Measurements from ENCODE around the gene FAAP20. TPM values are rescaled to one million over a fixed set of nuclear protein-coding genes. Genes with fewer than 3 reads are reported as not detected.

The FAAP20 gene
- total and polyA plus RNA-seq, 2 experiments from 2014 or later: 130 to 188 TPM

DNA sequence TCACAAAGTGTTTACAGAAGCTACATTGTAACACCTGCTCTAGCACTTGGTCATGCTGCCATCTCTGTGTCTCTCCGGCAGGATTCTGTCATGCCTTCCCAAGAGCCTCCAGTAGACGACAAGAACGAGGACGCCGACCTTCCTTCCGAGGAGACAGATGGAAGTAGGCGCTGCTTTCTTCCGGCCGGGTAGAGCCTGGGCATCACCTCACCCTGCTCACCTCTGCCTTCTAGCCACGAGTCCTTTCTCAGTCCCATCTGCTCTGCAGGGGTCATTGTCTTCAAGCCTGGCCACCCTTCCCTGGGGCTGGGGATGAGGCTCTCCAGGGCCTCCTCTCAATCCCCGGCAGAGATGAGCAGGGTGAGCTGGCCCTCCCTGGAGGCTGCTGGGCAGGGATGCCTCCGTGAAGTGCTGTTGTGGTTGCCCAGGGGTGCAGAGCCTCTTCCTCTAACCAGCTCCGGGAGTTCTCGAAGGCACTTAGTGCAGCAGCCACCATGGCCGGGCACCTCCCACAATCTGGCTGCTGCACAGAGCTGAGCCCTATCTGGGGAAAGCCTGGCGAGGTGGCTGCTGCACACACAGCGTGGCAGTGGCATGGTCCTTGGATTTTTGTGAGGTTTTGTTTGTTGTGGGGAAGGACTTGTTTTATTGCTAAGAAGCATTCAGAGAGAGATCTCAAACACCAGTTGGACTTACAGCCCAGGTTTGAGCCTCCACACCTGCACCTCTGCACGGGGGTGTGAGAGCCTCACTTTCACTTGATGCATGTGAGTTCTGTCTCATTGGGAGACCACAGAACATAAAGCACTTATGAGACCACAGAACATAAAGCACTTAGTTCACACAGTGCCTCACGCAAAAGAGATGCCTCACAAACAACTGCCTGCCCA lies 48.4 kb downstream of the FAAP20 start:
- Histone ChIP-seq H3K4me3 (no peak overlapping the region), H3K4me1 (ENCODE audit: low read depth) (no peaks in the 10 kb centered on the region), H3K9me3 (ENCODE audit: low read depth) (no peaks in the 10 kb centered on the region), H3K27me3 (no peaks in the 10 kb centered on the region), H3K27ac (no peak overlapping the region), H3K36me3 (no peaks in the 10 kb centered on the region)
- TF ChIP-seq, protein P1, sequence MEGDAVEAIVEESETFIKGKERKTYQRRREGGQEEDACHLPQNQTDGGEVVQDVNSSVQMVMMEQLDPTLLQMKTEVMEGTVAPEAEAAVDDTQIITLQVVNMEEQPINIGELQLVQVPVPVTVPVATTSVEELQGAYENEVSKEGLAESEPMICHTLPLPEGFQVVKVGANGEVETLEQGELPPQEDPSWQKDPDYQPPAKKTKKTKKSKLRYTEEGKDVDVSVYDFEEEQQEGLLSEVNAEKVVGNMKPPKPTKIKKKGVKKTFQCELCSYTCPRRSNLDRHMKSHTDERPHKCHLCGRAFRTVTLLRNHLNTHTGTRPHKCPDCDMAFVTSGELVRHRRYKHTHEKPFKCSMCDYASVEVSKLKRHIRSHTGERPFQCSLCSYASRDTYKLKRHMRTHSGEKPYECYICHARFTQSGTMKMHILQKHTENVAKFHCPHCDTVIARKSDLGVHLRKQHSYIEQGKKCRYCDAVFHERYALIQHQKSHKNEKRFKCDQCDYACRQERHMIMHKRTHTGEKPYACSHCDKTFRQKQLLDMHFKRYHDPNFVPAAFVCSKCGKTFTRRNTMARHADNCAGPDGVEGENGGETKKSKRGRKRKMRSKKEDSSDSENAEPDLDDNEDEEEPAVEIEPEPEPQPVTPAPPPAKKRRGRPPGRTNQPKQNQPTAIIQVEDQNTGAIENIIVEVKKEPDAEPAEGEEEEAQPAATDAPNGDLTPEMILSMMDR (IDR thresholded peaks at IDR 0.05; ENCODE audit: low read depth, low read length): no peak
- no peak for DNase-seq (ENCODE audit: low read depth in 1 of 2, low spot score in 1 of 2)

DNA sequence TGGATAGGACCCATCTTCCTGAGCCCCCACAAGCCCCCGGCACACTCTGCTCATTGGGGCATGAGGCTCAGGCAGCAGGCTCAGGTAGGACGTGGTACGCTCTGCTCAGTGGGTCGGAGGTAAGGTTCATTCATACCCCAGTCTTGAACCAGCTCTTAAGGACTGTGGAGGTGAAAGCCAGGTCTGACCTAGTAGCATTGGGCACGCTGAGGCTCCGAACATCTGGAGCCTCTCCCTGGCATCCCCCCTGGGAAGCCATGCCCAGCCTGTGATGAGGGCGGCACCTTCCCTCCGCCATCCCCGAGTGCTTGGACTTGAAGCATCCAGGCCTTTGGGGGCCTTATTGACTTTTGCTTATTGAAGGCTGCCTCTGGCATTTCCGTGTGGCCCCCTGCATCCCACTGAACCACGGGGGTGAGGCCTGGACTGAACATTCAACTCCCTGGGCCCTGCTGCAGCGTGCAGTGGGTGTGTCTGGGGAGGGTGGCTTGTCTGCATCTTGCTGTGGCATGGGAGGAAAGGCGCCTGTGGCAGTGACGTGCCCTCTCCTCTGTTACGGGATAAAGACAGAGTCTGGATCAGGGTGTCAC lies 50.0 kb downstream of the FAAP20 start:
- no peak for DNase-seq (ENCODE audit: low read depth in 1 of 2, low spot score in 1 of 2)
- no peaks in the 10 kb centered on the region for H3K36me3 ChIP-seq
- H3K4me3 ChIP-seq: no peak overlapping the region
- TF ChIP-seq, protein P1 (IDR thresholded peaks at IDR 0.05; ENCODE audit: low read depth, low read length): no peak
- H3K4me1 ChIP-seq (ENCODE audit: low read depth): no peaks in the 10 kb centered on the region
- no peaks in the 10 kb centered on the region for H3K27me3 ChIP-seq
- H3K27ac ChIP-seq: no peak overlapping the region
- no peaks in the 10 kb centered on the region for H3K9me3 ChIP-seq (ENCODE audit: low read depth)

DNA sequence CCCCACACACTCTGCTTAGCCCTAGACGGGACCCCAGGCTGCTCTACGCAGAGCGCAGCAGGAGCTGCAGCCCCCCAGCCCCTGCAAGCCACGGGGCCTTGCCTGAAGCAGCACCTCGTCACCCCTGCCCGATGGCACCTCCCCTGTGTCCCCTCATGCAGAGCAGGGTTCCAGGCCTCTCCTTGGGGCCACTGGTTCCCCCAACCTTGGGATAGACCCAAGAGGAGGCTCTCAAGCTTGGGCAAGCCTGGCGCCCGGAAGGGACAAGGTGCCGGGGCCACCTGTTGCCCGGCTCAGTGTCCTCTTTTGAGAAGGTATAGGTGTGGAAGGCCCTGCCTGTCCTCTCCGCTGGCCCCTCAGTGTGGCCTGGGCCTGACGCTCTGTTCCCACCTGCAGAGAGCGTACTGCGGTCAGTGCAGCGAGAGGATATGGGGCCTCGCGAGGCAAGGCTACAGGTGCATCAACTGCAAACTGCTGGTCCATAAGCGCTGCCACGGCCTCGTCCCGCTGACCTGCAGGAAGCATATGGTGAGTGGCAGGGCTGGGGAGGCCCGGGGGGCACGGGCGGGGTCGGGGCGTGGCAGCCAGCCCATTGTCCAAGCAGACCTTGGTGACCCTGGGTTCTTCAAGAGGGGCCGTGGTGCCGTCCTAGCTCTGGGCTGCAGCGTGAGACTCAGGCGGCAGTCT lies 50.6 kb downstream of the FAAP20 start:
- H3K9me3 ChIP-seq (ENCODE audit: low read depth): no peaks in the 10 kb centered on the region
- TF ChIP-seq, protein P1 (IDR thresholded peaks at IDR 0.05; ENCODE audit: low read depth, low read length): no peak
- no peak for DNase-seq (ENCODE audit: low read depth in 1 of 2, low spot score in 1 of 2)

DNA sequence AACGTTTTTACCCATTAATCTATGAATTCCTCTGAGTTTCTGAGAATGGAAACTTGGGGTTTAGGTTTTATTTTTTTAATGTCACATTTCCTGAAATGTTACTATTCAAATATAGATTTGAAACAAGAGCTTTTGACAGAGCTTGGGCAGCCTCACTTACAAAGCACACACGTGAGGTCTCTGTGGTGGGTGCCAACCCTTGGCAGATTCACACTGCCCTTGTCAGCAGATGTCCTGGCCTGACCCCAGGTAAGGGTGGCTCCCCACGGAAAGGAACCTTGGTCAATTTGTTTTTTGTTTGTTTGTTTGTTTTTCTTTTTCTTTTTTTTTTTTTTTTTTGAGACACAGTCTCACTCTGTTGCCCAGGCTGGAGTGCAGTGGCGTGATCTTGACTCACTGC lies 53.5 kb downstream of the FAAP20 start:
- H3K27me3 ChIP-seq: no peaks in the 10 kb centered on the region
- peaks cover 1% of the 10 kb centered on the region for H3K4me1 ChIP-seq (ENCODE audit: low read depth)
- H3K9me3 ChIP-seq (ENCODE audit: low read depth): no peaks in the 10 kb centered on the region
- TF ChIP-seq, protein P1 (IDR thresholded peaks at IDR 0.05; ENCODE audit: low read depth, low read length): no peak
- H3K36me3 ChIP-seq: no peaks in the 10 kb centered on the region
- H3K4me3 ChIP-seq: no peak overlapping the region
- H3K27ac ChIP-seq: no peak overlapping the region
- DNase-seq (ENCODE audit: low read depth in 1 of 2, low spot score in 1 of 2): no peak

More for the DNA sequence above, 50.6 kb downstream of the FAAP20 start:
- H3K27ac ChIP-seq: no peak overlapping the region
- H3K36me3 ChIP-seq: no peaks in the 10 kb centered on the region
- no peaks in the 10 kb centered on the region for H3K4me1 ChIP-seq (ENCODE audit: low read depth)
- H3K27me3 ChIP-seq: no peaks in the 10 kb centered on the region
- H3K4me3 ChIP-seq: no peak overlapping the region

Other genes starting within 250 kb of the FAAP20 start
- 0.63 and 0.67 TPM in 2 replicates for gene CFAP74, start 191.0 kb downstream of the FAAP20 start, total RNA-seq
- 0.65 and 1.7 TPM in 2 replicates for gene CFAP74, start 191.0 kb downstream of the FAAP20 start, polyA plus RNA-seq
- gene GABRD, start 175.4 kb downstream of the FAAP20 start, total RNA-seq: not detected in 2 replicates
- not detected in 2 replicates for gene GABRD, start 175.4 kb downstream of the FAAP20 start, polyA plus RNA-seq
- gene PRKCZ, start 144.4 kb downstream of the FAAP20 start, total RNA-seq: 46.8 and 50.9 TPM in 2 replicates
- gene PRKCZ, start 144.4 kb downstream of the FAAP20 start, polyA plus RNA-seq: 43.8 and 44.6 TPM in 2 replicates
- 25.2 and 31.9 TPM in 2 replicates for gene SKI, start 33.5 kb upstream of the FAAP20 start, total RNA-seq
- gene SKI, start 33.5 kb upstream of the FAAP20 start, polyA plus RNA-seq: 2.7 and 5.2 TPM in 2 replicates
- gene MORN1, start 196.8 kb upstream of the FAAP20 start, total RNA-seq: 17.0 and 24.4 TPM in 2 replicates
- gene MORN1, start 196.8 kb upstream of the FAAP20 start, polyA plus RNA-seq: 10.8 and 20.7 TPM in 2 replicates
- 46.5 and 57.9 TPM in 2 replicates for gene RER1, start 197.1 kb upstream of the FAAP20 start, total RNA-seq
- gene RER1, start 197.1 kb upstream of the FAAP20 start, polyA plus RNA-seq: 100 and 112 TPM in 2 replicates
- gene PEX10, start 217.8 kb upstream of the FAAP20 start, total RNA-seq: 37.5 and 40.4 TPM in 2 replicates
- gene PEX10, start 217.8 kb upstream of the FAAP20 start, polyA plus RNA-seq: 34.2 and 38.8 TPM in 2 replicates

All from cardiac muscle cell (in vitro differentiated cells and primary cell).